HG02763 (cell line): ENCODE results near the gene CTTN.

Experiments
- ATAC-seq: cut with Tn5 transposase; IDR thresholded peaks from one replicate; pipeline ENCODE4 v1.9.1; 2021; ENCODE audit warnings: mild to moderate bottlenecking, moderate library complexity; ENCODE audit not compliant: unreplicated experiment

CTTN gene

DNA sequence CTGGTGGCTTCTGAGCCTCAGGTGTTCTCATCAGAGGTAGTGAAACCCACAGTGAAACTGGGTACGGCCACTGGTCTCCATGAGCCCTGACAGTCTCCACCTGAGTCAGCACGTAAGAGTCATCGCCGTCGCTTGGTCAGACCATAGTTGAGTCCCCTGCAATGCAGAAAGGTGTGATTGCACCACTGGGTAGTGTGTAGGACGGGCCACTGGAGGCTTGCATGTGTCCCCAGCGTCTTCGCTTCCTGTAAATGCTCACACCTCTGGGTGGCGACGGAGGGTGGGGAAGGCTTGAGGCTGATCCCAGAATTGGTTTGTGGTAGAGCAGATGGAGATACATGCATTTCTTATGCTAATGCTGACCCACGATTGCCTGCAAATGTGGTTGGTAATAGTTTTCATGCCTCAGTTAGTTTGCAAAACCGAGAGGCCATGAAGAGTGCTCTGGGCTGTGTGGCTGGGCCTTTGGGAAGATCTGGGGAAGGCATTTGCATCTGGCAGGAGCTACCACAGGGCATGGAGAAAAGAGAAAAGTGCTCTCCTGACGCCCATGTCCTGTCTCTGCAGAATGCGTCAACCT lies 26.5 kb downstream of the CTTN start:
- ATAC-seq, result no peak

DNA sequence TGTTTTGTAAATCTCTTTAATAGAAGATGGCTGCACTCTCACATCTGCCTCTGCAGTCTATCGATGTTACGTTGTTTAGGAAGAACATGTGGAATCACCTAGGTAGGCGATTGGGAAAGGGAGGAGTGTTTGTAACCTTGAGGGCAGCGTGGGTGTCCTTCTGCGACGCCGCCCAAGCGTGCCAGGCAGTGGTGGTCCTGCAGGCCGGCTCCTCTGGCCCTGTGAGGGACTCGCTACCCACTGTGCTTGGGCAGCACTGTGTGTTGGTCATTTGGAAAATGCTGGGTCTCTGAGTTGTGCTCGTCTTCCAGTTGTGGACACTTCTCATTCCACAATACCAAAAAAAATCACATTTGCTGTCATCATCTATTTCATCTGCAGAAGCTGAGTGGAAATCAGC lies 29.1 kb downstream of the CTTN start:
- no peak for ATAC-seq

- no peak for ATAC-seq
These were observed 30.5 kb downstream of the CTTN start for GRCh38 chr11:70428701-70429427.

- ATAC-seq, result no peak
These were observed 31.0 kb downstream of the CTTN start for GRCh38 chr11:70429428-70429705.

GRCh38 chr11:70429724-70430521 lies 31.6 kb downstream of the CTTN start:
- ATAC-seq, result no peak

- no peak for ATAC-seq
These were observed 32.6 kb downstream of the CTTN start for GRCh38 chr11:70430671-70431574.

- no peak for ATAC-seq
These were observed 33.3 kb downstream of the CTTN start for GRCh38 chr11:70431611-70432010.

DNA sequence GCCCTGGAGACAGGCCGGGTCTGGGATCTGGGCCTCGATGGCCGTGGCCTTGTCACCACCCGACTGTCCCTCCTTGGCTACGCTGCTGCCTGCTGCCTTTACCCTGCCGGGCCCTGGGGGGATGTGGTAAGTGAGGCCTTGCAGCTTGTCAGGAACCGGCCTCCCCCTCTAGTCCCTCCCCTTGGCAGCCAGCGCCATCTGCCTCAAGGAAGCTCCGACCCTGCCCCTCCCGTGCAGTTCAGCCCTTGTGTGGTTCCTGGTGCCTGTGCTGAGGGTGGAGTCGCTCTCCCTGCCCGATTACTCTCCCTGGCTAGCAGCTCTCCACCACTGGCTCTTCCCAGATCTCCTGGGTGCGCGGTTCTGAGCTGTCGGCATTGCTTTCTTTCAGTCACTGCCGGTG lies 33.7 kb downstream of the CTTN start:
- no peak for ATAC-seq

DNA sequence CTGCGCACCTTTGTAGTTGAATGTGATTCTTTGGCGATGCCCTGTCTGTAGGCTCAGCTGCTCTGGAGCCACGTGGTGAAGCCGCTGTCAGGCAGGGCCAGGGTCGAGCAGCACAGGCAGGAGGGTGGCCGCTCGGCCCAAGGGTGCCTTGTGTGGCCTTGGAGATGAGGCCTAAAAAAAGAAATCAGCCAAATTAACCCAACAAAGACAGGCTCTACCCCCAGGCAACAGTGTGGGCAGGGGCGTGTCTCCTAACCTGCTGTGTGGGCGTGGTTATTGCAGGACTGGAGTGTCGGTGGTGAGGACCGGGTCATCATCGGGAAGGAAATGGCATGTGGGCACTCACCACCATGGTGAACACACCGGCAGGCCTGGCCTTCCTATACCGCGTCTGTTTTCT lies 34.3 kb downstream of the CTTN start:
- no peak for ATAC-seq

DNA sequence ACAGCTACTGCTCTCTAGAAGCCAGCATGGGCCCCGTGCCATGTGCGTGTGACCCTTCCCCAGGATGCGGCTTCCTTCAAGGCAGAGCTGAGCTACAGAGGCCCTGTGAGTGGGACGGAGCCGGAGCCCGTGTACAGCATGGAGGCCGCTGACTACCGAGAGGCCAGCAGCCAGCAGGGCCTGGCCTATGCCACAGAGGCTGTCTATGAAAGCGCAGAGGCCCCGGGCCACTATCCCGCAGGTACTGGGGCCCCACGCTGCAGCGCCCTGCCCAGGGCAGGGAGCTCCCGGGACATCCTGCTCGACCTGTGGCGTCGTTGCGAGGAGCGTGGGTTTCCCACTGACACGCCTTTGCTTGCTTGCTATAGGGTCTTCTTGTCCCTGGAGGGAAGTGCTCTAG lies 34.7 kb downstream of the CTTN start:
- ATAC-seq, result no peak

DNA sequence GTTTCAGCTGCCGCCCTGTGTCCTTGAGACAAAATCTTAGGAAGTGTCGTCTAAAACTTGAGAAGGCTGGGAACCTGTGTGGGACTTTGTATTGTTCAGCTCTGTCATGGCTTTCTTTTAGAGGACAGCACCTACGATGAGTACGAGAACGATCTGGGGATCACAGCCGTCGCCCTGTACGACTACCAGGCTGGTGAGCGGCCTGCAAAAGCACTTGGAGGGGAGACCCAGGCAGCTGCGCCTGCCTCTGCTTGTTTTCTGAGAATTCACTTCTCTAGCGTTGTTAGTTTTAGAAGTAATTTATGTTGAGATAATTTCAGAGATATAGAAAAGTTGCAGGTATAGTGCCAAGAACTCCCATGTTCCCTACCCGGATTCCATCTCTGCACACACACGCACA lies 35.2 kb downstream of the CTTN start:
- no peak for ATAC-seq

GRCh38 chr11:70433966-70434812 lies 35.9 kb downstream of the CTTN start:
- no peak for ATAC-seq

DNA sequence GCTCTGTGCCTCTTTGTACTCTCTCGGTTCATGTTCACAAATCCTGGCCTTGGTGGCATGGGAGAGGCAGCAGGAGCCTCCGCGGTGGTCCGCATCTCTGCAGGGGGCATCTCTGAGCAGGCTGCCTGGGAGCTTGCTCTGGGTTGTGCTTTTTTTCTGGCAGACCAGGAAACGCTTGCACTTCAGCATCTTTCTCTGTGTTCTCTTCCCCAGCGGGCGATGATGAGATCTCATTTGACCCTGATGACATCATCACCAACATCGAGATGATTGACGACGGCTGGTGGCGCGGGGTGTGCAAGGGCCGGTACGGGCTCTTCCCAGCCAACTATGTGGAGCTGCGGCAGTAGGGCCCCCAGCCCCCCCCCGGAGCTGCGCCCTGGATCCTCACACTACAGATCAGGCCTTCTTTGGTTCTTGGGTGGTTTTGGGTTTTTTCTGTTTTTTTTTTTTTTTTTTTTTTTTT lies 36.5 kb downstream of the CTTN start:
- no peak for ATAC-seq

GRCh38 chr11:70435361-70435760 lies 37.0 kb downstream of the CTTN start:
- ATAC-seq, result no peak

DNA sequence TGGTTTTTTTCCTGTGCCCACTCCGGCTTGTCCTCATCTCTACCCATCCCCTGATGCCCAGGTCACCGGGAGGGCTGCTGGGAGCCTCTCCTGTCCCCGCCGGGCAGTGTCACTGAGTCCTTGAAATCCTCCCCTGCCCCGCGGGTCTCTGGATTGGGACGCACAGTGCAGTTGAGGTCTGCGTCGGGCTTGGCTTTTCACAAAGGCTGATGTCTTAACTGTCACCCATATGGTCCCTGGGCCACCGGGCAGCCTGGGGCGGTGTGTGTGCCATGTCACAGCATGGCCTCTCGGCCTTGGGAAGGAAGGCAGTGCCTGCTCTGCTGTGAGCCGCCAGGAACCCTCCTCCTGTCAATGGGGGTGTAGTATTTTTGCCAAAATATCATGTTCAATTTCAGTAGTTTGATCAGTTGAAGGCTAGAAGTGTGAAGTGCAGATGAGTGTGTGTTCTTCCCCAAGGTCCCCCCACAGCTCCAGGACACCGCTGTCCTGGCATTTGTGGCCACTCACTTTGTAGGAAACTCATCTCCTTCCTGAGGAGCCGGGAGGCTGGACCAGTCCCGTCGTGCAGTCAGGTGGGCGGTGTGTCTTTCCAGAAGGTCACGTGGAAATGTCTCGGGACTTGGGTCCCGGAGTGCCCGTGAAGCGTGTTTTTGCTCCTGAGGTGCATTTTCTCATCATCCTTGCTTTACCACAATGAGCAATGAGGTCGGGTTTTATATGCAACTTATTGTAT lies 37.6 kb downstream of the CTTN start:
- no peak for ATAC-seq

DNA sequence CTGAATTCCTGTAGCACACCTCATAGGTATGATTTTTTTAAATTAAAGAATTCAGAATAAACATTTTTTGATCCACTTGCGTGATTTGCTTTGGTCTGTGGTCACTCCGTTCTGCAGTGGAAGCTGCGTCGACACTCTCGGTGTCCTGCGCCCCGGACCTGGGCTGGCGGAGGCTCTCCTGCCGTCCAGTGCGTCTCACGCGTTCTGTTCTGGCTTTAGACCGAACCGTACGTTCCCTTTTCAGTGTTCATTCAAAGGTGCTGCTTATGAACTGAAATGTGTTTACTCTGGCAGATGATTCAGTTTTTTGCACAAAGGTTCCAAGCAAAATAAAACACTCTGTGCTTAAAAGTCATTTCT lies 38.2 kb downstream of the CTTN start:
- no peak for ATAC-seq

- ATAC-seq, result no peak
These were observed 38.9 kb downstream of the CTTN start for GRCh38 chr11:70437111-70437784.

DNA sequence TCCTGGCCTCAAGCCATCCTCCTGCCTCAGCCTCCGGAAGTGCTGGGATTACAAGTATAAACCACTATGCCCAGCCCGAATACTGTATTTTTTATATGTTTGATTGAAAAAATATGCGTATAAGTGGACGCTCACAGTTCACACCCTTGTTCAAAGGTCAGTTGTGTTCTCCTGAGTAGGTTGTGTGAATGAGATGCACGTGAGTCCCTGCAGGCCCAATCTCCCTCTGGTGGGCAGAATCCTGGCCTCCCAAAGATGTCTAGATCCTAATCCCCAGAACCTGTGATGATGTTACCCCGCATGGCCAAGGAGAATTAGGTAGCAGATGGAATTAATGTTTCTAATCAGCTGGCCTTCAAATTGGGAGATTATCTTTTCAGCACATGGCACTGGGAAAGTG lies 41.9 kb downstream of the CTTN start:
- no peak for ATAC-seq

DNA sequence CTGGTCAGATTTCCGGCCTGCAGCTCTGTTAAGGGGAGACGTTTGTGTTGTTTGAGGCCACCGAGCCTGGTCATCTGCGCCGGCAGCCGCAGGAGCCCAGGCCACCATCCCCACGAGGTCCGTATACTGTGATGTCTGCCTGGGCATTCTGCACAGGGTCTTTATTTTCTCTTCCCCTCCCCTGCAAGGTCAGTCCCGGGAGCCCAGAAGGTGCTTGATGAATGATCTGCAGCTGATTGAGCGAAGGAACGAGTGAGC lies 45.4 kb downstream of the CTTN start:
- ATAC-seq, result no peak
